ENCODE results near the gene ARRB1. TPM values are rescaled to one million over a fixed set of nuclear protein-coding genes. Genes with fewer than 3 reads are reported as not detected.
"Not testable (repeated sequence)": the region's sequence is repeated elsewhere in the genome, so short reads cannot be mapped to it uniquely, and the experiment has no call there.

ARRB1 gene
- total RNA-seq, result 60.3 TPM

DNA sequence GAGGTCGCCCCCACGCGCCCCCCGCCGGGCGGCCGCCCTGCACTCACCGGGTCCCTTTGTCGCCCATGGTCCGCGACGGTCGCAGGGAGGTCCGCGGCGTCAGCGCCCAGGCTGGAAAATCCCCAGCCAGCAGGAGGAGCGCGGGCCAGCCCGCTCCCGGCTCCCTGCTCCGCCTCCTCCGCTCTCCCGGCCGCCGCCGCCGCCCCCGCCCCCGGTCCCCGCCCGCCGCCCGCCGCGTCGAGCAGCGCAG, at the start of gene ARRB1:
ARRB1 (minus strand) TSS at position 121 of the 250 bp plus-strand sequence; CDS start at position 67, 54 bp downstream.
- FAIRE-seq, result no peak
- DNase-seq (ENCODE audit: low spot score in 2 of 2), result peak; percentile 83 to 84

GRCh38 chr11:75400146-75400865, 48.8 kb upstream of the ARRB1 start:
- DNase-seq (ENCODE audit: low spot score in 2 of 2), result no peak
- no peak for FAIRE-seq

DNA sequence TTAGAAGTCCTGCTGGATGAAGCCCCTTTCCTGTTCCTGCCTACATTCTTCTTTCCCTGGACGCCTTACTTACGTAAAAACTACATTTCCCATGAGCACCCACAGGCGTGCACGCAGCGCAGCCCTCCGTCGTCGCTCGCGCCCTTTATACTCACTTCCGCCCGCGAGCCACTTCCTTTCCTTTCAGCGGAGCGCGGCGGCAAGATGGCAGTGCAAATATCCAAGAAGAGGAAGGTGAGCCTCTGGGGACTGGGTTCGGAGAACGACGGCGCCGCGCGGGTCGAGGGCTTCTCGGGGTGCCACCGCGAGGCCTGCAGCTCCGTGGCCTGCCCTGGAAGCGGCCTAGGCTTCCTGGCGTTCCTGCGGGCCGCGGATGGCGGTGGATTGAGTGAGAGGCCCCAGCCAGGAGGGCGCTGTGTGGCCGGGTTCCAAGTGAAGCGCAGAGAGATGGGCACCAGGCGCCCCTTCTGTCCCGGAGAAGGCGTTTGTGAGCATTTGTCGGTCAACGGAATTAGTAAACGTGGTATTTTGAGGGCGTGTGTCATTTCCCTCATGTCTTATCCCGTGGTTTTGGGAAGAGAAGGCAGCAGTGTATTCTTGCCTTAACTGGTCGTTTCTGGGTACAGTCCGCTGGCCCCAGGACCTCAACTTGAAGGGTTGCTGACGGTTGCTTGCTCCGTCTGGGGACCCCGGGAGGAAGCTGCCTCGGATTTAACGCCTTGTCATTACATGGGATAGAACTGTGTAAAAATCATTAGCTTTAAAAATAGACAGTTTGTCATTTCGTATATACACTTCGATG, 48.1 kb upstream of the ARRB1 start, which contains the start of gene RPS3:
RPS3 (plus strand) TSS at position 175 of the 802 bp plus-strand sequence; CDS start at position 205, 30 bp downstream.
- no peak for FAIRE-seq
- DNase-seq (ENCODE audit: low spot score in 2 of 2), result peak; percentile 86 to 88

DNA sequence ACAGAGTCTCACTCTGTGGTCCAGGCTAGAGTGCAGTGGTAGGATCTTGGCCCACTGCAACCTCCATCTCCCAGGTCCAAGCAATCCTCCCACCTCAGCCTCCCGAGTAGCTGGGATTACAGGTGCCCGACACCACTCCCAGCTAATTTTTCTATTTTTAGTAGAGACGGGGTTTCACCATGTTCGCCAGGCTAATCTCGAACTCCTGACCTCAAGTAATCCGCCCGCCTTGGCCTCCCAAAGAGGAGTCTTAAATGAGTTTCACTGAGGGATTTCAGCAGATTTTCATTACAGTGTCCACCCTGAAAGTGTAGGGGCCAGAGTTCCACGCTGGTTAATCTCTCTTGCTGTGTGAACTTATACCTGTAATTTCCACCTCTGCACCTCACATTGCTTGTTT, 47.4 kb upstream of the ARRB1 start:
- DNase-seq (ENCODE audit: low spot score in 2 of 2), result no peak
- FAIRE-seq, result no peak

GRCh38 chr11:75394085-75394840, 42.8 kb upstream of the ARRB1 start:
- FAIRE-seq, result no peak
- no peak for DNase-seq (ENCODE audit: low spot score in 2 of 2)

DNA sequence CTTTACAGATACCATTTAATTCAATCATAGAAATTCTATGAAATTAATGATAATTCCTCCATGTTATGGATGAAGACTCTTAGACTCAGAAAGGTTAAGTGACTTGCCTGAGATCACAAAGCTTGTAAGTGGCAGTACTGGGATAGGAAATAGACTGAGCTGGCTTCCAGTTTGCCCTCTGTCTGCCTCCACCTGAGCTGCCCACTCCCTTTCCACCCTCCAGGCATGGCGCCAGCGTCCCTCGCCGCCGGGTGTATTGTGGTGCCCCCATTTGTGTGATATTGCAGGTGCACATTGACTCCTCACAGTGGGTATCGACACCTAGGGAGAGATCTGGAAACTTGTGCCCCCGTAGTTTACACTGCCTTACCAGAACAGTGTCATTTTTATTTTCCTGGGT, 38.5 kb upstream of the ARRB1 start:
- DNase-seq (ENCODE audit: low spot score in 2 of 2) (no peak), FAIRE-seq (no peak)

DNA sequence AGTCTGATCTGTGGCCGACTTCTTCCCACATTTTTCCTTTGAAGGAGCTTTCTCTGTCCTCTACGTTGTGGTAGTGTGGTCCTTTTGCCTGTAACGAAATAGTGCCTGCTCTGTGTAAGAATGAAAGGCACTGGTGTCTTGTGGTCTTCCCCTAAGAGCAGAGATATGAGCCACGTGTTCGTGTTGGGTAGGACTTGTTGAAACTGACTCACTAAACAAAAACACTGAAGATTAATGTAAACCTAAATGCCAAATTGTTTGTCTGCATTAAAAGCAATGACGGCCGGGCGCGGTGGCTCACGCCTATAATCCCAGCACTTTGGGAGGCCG, 37.8 kb upstream of the ARRB1 start:
- DNase-seq (ENCODE audit: low spot score in 2 of 2) (no peak), FAIRE-seq (no peak)

DNA sequence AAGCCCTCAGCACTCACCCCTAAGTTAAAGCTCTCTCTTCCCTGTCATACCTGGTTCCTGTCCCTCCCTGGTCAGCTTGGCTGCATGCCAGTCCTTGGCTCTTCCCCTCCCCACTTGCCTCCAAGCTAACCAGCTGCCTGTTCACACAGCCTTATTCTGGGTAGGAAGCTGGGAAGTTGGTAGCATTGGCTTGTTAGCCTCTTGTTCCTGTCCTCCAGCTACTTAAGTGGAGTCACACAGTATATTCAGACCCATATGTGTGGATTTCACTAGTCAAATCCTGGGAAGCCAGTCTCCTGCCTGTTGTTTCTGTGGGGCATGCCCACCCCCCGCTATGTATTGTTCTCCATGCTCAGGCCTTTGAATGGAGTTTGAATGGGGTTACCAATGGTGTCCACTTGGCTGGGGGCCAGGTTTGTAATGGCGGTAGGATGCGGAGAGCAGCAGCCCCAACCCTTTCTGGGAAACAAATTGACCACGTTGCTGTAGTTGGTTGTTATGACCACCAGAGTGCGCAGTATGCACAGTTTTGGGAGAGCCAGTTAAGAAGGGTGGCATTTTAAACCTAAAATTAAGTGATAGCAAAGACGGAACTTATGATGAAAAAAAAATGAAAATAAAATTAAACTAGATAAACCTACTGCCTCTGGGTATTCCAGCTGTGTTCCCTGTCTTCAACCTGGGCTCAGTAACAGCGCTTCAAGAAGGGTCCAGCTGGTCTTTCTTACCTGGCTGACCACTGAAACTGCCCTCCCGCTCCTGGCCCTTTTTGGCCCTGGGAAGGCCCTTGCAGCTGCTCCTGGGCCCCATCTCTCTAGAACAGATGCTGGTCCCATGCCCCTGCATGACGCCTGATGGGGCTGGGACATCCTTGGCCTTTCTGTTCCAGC, 37.2 kb upstream of the ARRB1 start:
- FAIRE-seq (no peak), DNase-seq (ENCODE audit: low spot score in 2 of 2) (peak; percentile 56 to 75)

- FAIRE-seq, result no peak
Observed at GRCh38 chr11:75387736-75388294, 36.4 kb upstream of the ARRB1 start.

DNA sequence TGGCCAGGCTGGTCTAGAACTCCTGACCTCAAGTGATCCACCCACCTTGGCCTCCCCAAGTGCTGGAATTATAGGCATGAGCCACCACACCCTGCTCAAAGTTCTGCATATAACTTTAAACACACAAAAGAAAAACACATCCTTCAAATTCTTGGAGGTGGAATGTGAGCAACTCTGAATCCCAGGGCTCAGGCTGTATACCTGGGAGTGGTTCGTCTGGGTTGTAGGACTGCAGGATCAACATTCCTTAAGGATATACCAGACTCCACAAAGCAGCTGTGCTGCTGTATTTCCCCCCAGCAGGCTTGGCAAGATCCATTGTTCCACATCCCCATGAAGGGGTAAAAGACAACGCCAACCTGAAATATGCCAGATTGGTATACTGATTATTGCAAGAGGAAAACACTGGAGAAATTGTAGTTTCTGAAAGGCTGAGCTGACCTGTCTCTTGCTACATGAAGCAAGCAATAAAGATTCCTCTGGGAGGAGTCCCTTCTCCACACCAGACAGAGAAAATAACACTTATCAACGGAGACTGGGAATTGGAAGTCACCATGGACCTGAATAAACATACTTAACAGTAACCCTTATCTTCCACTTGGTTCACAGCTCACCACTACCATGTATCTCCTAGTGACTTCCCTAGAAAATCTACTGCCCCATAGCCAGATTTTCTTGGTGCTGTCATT, 35.6 kb upstream of the ARRB1 start:
- DNase-seq (ENCODE audit: low spot score in 2 of 2), result no peak
- no peak for FAIRE-seq

More at GRCh38 chr11:75387736-75388294, 36.4 kb upstream of the ARRB1 start:
- DNase-seq (ENCODE audit: low spot score in 2 of 2), result no peak

GRCh38 chr11:75384438-75385080, 33.1 kb upstream of the ARRB1 start:
- FAIRE-seq (no peak), DNase-seq (ENCODE audit: low spot score in 2 of 2) (peak; percentile 80 to 86)

DNA sequence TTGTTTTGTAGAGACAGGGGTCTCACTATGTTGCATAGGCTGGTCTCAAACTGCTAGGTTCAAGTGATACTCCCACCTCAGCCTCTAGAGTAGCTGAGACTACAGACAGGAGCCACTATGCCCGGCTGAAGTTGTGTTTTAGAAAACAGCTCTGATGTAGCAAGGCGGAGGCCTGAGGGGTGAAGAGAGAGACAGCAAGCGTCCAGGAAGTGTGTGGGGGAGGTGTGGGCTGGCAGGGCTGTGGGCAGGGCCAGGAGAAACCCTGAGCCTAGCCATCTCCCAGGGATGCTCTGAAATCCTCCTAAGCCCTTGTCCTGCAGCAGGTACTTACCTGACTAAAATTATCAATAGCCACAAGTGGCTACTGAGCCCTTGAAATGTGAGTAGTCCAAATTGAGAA, 31.8 kb upstream of the ARRB1 start:
- DNase-seq (ENCODE audit: low spot score in 2 of 2), result no peak
- no peak for FAIRE-seq

DNA sequence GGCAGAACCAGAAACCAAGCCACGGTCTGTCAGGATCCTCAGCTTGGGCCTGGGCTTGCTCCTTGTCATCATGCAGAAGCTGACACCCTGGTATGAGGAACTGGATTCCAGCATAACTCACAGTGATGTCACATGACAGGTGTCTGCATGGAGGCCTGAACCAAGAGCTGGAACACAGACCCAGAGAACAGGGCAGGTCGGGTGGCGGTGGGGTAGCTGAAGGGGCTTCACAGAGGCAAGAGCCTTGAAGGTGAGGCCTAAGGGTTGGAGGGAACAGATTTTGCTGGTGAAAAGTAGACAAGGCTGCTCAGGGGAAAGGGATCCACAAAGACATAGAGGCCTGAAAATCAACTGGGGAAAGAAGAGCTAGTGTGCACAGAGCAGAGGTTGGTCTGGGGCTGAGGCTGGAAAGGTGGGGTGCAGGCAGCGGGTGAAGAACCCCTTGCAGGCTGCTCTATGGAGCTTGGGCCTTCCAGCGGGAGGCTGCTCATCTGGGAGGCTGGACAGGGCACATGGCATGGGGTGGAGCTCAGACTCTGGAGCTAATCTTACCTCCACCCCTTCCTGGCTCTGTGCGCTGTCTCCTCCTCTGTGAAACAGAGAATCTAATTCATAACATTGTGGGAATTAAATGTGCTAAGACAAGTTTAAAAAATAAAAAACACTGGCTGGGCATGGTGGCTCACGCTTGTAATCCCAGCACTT, 29.4 kb upstream of the ARRB1 start:
- FAIRE-seq (no peak), DNase-seq (ENCODE audit: low spot score in 2 of 2) (no peak)

GRCh38 chr11:75380245-75380644, 28.8 kb upstream of the ARRB1 start:
- DNase-seq (ENCODE audit: low spot score in 2 of 2) (no peak), FAIRE-seq (no peak)

DNA sequence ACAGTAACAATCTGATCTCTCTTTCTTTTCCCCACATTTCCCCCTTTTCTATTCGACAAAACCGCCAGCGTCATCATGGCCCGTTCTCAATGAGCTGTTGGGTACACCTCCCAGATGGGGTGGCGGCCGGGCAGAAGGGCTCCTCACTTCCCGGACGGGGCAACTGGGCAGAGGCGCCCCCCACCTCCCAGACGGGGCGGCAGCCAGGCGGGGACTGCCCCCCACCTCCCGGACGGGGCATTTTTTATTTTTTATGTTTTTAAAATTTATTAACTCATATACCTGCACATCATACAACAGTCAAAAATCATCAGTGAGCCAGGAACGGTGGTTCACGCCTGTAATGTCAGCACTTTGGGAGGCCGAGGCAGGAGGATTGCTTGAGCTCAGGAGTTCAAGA, 27.3 kb upstream of the ARRB1 start:
- FAIRE-seq; DNase-seq (ENCODE audit: low spot score in 2 of 2): not testable (repeated sequence)

DNA sequence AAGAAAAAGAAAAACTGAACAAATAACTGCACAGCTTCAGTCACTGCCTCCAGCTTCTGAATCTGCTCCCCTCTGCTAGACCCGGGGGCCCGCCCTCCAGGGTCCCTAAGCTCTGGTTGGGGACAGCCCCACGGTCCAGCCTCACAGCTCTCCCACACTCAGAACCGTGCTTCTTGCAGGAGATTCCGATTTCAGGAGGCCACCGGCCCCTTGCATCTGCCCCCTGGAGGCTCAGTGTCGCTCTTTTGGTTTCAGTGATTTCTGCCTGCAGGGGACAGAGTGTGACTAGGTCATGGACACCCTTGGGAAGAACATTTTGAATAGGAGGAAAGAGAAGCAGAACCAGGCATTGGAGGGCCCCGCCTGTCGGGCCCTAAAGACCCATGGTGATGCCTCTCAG, 24.7 kb upstream of the ARRB1 start:
- no peak for FAIRE-seq
- DNase-seq (ENCODE audit: low spot score in 2 of 2), result no peak

- DNase-seq (ENCODE audit: low spot score in 2 of 2), result no peak
- no peak for FAIRE-seq
Observed at GRCh38 chr11:75375626-75376025, 24.2 kb upstream of the ARRB1 start.

DNA sequence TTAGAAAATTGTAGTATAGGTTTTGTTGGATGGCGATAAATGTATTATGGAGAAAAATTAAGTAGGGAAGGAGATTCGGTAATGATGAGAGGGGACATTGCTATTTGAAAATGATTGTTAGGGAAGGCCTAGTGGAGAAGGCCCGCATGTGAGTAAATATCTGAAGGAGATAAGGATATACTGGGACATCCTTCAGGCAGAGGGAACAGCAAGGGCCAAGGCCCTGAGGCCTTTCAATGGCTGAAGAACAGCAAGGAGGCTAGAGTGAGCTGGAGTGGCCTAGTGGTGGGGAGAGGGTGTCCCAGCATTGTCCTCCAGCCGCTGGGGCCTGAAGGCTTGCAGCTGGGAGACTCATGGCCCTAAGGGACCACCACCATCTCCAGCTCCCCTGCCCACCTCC, 23.2 kb upstream of the ARRB1 start:
- FAIRE-seq (no peak), DNase-seq (ENCODE audit: low spot score in 2 of 2) (no peak)
